ENCODE data around the gene PDILT.
"Not testable (repeated sequence)": the region's sequence is repeated elsewhere in the genome, so short reads cannot be mapped to it uniquely, and the experiment has no call there.

DNA sequence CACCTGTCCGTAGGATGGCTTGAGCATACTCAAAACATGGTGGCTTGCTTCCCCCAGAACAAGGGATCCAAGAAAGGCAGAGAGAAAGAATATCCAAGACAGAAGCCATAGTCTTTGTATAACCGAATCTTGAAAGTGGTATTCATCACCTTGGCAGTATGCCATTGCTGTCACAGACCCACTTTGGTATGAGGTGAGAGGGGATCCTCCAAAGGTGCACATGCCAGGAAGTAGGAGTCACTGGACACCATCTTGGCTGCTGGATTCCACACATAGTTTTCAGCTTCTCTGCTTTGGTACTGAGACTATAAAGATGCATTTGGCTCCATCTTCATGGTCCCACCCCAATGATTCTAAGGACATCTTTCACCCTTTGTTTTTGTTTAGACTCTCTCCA is 22.9 kb upstream of the PDILT start:
- TF ChIP-seq, protein P1, sequence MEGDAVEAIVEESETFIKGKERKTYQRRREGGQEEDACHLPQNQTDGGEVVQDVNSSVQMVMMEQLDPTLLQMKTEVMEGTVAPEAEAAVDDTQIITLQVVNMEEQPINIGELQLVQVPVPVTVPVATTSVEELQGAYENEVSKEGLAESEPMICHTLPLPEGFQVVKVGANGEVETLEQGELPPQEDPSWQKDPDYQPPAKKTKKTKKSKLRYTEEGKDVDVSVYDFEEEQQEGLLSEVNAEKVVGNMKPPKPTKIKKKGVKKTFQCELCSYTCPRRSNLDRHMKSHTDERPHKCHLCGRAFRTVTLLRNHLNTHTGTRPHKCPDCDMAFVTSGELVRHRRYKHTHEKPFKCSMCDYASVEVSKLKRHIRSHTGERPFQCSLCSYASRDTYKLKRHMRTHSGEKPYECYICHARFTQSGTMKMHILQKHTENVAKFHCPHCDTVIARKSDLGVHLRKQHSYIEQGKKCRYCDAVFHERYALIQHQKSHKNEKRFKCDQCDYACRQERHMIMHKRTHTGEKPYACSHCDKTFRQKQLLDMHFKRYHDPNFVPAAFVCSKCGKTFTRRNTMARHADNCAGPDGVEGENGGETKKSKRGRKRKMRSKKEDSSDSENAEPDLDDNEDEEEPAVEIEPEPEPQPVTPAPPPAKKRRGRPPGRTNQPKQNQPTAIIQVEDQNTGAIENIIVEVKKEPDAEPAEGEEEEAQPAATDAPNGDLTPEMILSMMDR (IDR thresholded peaks at IDR 0.05; ENCODE audit: insufficient read depth, low read length, poor library complexity, severe bottlenecking), result not testable (repeated sequence)
- not testable (repeated sequence) for TF ChIP-seq EZH2phosphoT487 (conservative IDR thresholded peaks at IDR 0.05; ENCODE audit: low read length)

Measured in SU-DHL-6 (cell line).